ENCODE data around the gene ATXN3.

DNA sequence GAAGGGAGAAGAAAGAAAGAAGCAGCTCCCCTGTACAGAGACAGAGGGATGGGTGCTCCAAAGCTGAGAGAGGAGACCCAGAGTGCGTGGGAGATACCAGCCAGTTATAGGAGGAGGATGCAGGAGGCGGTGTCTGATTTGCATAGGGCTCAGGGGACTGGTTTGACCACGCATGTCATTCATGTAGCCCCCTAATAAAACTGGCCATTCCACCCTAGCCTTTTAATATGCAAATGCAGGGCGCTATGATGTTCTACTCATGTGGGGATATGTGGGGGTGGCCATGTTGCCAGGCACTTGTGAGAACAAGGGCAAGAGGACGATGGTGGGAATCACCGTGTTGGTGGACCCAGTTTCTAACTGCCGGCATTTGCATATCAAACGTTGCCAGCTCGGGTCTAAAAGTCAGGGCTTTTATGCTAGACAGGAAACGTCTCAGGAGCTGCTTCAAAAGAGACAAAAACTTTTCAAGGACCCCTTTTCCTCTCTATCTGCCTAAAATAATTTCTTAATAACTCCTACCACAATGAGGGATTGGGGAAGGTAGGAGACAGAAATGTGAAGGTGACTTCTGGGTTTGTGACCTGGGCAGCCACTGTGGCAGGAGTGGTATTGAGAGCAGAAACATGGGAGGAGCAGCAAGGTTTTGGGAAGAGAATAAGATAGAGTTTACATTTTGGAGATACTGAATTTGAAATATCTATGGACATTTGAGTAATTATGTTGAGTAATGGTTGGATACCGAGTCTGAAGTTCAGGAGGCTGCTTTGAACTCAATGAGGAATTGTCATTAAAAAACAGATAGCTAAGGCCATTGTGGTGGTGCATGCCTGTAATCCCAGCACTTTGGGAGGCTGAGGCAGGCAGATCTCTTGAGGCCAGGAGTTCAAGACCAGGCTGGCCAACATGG is 2.2 kb upstream of the ATXN3 start:
- TF ChIP-seq, protein P1, sequence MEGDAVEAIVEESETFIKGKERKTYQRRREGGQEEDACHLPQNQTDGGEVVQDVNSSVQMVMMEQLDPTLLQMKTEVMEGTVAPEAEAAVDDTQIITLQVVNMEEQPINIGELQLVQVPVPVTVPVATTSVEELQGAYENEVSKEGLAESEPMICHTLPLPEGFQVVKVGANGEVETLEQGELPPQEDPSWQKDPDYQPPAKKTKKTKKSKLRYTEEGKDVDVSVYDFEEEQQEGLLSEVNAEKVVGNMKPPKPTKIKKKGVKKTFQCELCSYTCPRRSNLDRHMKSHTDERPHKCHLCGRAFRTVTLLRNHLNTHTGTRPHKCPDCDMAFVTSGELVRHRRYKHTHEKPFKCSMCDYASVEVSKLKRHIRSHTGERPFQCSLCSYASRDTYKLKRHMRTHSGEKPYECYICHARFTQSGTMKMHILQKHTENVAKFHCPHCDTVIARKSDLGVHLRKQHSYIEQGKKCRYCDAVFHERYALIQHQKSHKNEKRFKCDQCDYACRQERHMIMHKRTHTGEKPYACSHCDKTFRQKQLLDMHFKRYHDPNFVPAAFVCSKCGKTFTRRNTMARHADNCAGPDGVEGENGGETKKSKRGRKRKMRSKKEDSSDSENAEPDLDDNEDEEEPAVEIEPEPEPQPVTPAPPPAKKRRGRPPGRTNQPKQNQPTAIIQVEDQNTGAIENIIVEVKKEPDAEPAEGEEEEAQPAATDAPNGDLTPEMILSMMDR (IDR thresholded peaks at IDR 0.05 in 2 of 3, conservative IDR thresholded peaks at IDR 0.05 in 1 of 3; ENCODE audit: borderline replicate concordance in 1 of 3, insufficient read depth in 1 of 3, low read depth in 2 of 3, low read length in 2 of 3): no peak
- TF ChIP-seq POLR2A (IDR thresholded peaks at IDR 0.05; ENCODE audit: borderline replicate concordance, extremely low read depth, insufficient read depth, insufficient read length): no peak
- no peak for TF ChIP-seq ATF3 (IDR thresholded peaks at IDR 0.05)
- TF ChIP-seq RAD21 (IDR thresholded peaks at IDR 0.05; ENCODE audit: low read depth): no peak
- TF ChIP-seq EGR1 (IDR thresholded peaks at IDR 0.05; ENCODE audit: low read depth): no peak
- TF ChIP-seq YY1 (IDR thresholded peaks at IDR 0.05; ENCODE audit: extremely low read depth, insufficient replicate concordance, low read depth, low read length): no peak
- TF ChIP-seq POLR2AphosphoS5 (IDR thresholded peaks at IDR 0.05; ENCODE audit: low read depth, low read length): no peak
- TF ChIP-seq ZFX (IDR thresholded peaks at IDR 0.05): no peak
